Upper lobe of left lung (tissue), 4 donors: ENCODE results near the gene CCNI2.

Experiments used
- CTCF ChIP-seq, 6 experiments: fragments of 450-650 bp in 4 of 6; fragments of 200-600 bp in 2 of 6; sonication (generic) in 2 of 6; IDR thresholded peaks; one replicate each; pipeline ENCODE4 v1.5.1; 2016 to 2019; ENCODE audit warnings: antibody characterized with exemption in 6 of 6
- EP300 ChIP-seq, 4 donors: sonication (generic); formaldehyde crosslinking; IDR thresholded peaks; one replicate each; pipeline ENCODE4 v1.5.1; 2017; ENCODE audit warnings: antibody characterized with exemption in 4 of 4, control low read depth in 2 of 4

- TF ChIP-seq EP300 (IDR thresholded peaks at IDR 0.05) (no peak), CTCF (IDR thresholded peaks at IDR 0.05) (no peak)
These were observed 602 bp downstream of the CCNI2 start for GRCh38 chr5:132747616-132748440.
